PFSK-1 (cell line): ENCODE results near the gene ADAMTS3.

ENCODE experiments used
- FOXP2 ChIP-seq: optimal IDR thresholded peaks from 2 replicates; pipeline ENCODE3; 2011; ENCODE audit warnings: borderline replicate concordance, control low read depth, inconsistent platforms; ENCODE audit not compliant: insufficient read depth; ENCODE audit errors: extremely low read length, extremely low read depth
- POLR2AphosphoS5 ChIP-seq: IDR thresholded peaks from 2 replicates; pipeline ENCODE4 v1.6.1; 2012; ENCODE audit warnings: low read depth, mild to moderate bottlenecking, control low read depth, low read length, moderate library complexity
- SIN3A ChIP-seq: IDR thresholded peaks from 2 replicates; pipeline ENCODE4 v1.6.1; 2012; ENCODE audit warnings: mild to moderate bottlenecking, low read length, moderate library complexity, borderline replicate concordance; ENCODE audit not compliant: insufficient read depth
- TAF1 ChIP-seq: IDR thresholded peaks from 2 replicates; pipeline ENCODE4 v1.6.1; 2012; ENCODE audit warnings: low read length, control low read depth, borderline replicate concordance; ENCODE audit not compliant: insufficient read depth
- TF ChIP-seq, protein P1 (sequence below), 2 experiments: IDR thresholded peaks; 2 replicates each; pipeline versions ENCODE4 v1.6.1 to v1.8.0; 2011 to 2012; ENCODE audit warnings: low read depth in 2 of 2, low read length in 2 of 2, control low read depth in 1 of 2, inconsistent platforms in 1 of 2, mild to moderate bottlenecking in 1 of 2, moderate library complexity in 1 of 2; ENCODE audit not compliant: insufficient read depth in 1 of 2

DNA sequence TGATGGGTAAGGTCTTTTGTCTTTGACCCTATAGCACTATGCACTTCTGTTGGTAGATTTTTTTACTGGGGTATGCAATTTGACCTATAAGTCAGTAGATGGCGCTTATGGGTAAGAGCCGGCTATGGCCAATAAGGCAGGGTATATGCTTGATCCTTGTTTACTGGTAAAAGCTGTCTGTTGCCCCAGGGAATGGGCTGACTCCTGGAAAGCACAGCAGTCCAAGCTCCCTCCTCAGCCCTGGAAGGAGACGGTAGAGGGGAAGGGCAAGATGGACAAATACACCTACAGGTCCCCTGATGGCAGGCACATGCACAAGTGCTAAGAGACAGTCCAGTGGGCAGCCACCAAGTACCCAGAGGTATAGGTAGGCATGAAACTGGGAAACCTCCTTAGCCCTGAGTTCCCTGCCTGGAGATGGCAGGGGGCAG is 63.7 kb downstream of the ADAMTS3 start:
- no peak for TF ChIP-seq SIN3A
- TF ChIP-seq, protein P1, sequence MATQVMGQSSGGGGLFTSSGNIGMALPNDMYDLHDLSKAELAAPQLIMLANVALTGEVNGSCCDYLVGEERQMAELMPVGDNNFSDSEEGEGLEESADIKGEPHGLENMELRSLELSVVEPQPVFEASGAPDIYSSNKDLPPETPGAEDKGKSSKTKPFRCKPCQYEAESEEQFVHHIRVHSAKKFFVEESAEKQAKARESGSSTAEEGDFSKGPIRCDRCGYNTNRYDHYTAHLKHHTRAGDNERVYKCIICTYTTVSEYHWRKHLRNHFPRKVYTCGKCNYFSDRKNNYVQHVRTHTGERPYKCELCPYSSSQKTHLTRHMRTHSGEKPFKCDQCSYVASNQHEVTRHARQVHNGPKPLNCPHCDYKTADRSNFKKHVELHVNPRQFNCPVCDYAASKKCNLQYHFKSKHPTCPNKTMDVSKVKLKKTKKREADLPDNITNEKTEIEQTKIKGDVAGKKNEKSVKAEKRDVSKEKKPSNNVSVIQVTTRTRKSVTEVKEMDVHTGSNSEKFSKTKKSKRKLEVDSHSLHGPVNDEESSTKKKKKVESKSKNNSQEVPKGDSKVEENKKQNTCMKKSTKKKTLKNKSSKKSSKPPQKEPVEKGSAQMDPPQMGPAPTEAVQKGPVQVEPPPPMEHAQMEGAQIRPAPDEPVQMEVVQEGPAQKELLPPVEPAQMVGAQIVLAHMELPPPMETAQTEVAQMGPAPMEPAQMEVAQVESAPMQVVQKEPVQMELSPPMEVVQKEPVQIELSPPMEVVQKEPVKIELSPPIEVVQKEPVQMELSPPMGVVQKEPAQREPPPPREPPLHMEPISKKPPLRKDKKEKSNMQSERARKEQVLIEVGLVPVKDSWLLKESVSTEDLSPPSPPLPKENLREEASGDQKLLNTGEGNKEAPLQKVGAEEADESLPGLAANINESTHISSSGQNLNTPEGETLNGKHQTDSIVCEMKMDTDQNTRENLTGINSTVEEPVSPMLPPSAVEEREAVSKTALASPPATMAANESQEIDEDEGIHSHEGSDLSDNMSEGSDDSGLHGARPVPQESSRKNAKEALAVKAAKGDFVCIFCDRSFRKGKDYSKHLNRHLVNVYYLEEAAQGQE (IDR thresholded peaks at IDR 0.05; ENCODE audit: insufficient read depth in 1 of 2, low read depth in 2 of 2, low read length in 2 of 2): no peak
- TF ChIP-seq POLR2AphosphoS5: no peak
- TF ChIP-seq TAF1: no peak
- no peak for TF ChIP-seq FOXP2
